SK-N-SH (cell line): ENCODE data around the gene CLDN10. TPM values are rescaled to one million over a fixed set of nuclear protein-coding genes. Genes with fewer than 3 reads are reported as not detected.

Source experiments
- CTCF ChIA-PET: fragments of 300-600, 350-600 bp; formaldehyde crosslinking; extraction: SDS; loops from one replicate; lab custom pipeline; 2021; lab: Yijun Ruan, JAX
- POLR2A ChIA-PET: fragments of 350-600 bp; sonication (Branson Sonifier 250); formaldehyde crosslinking; extraction: SDS; loops from one replicate; lab custom pipeline; 2020; ENCODE audit warnings: antibody characterized with exemption, inconsistent platforms; lab: Yijun Ruan, JAX
- DNase-seq: peaks from one replicate; pipeline ENCODE4 v3.0.0; 2012
- H2AFZ ChIP-seq: fragments of 200-600 bp; sonication (generic); 2 replicates; pipeline ENCODE4 v1.8.1; 2016; ENCODE audit warnings: antibody characterized with exemption, mild to moderate bottlenecking, low read depth
- H3F3A ChIP-seq: fragments of 200-600 bp; sonication (generic); replicated peaks from 2 replicates; pipeline ENCODE3; 2016; ENCODE audit warnings: antibody characterized with exemption, mild to moderate bottlenecking; ENCODE audit not compliant: insufficient read depth
- H3K27ac ChIP-seq, 2 experiments: fragments of 200-500 bp in 1 of 2; fragments of 200-600 bp in 1 of 2; sonication (Bioruptor generic) in 1 of 2; sonication (generic), shearing (Covaris generic) in 1 of 2; 2 replicates each; pipeline versions ENCODE4 v1.5.1 to v1.6.1; 2014 to 2016; ENCODE audit warnings: low read depth in 2 of 2, inconsistent platforms in 1 of 2, low read length in 1 of 2, mild to moderate bottlenecking in 1 of 2, mixed read lengths in 1 of 2
- H3K27me3 ChIP-seq: fragments of 200-600 bp; sonication (generic), shearing (Covaris generic); 2 replicates; pipeline ENCODE4 v1.6.1; 2016; ENCODE audit warnings: mixed run types; ENCODE audit not compliant: insufficient read depth
- H3K36me3 ChIP-seq, 2 experiments: fragments of 200-500 bp in 1 of 2; fragments of 200-600 bp in 1 of 2; sonication (Bioruptor generic) in 1 of 2; sonication (generic) in 1 of 2; replicated peaks in 1 of 2; 2 replicates each; pipeline versions ENCODE3 to v1.5.1; 2014 to 2016; ENCODE audit warnings: low read length in 1 of 2, mild to moderate bottlenecking in 1 of 2; ENCODE audit not compliant: insufficient read depth in 2 of 2, control insufficient read depth in 1 of 2
- H3K4me1 ChIP-seq, 2 experiments: fragments of 200-500 bp in 1 of 2; fragments of 200-600 bp in 1 of 2; sonication (Bioruptor generic) in 1 of 2; sonication (generic), shearing (Covaris generic) in 1 of 2; 2 replicates each; pipeline versions ENCODE4 v1.5.1 to v1.6.1; 2014 to 2016; ENCODE audit warnings: low read depth in 1 of 2, low read length in 1 of 2, mixed run types in 1 of 2; ENCODE audit not compliant: insufficient read depth in 2 of 2, control insufficient read depth in 1 of 2
- H3K4me2 ChIP-seq: fragments of 200-600 bp; sonication (generic), shearing (Covaris generic); 2 replicates; pipeline ENCODE4 v1.6.1; 2017; ENCODE audit warnings: mixed run types
- H3K4me3 ChIP-seq, 2 experiments: fragments of 200-500 bp in 1 of 2; fragments of 200-600 bp in 1 of 2; sonication (Bioruptor generic) in 1 of 2; sonication (generic), shearing (Covaris generic) in 1 of 2; 2 replicates each; pipeline versions ENCODE4 v1.5.1 to v1.8.1; 2014 to 2016; ENCODE audit warnings: low read depth in 2 of 2, inconsistent platforms in 1 of 2, low read length in 1 of 2, mild to moderate bottlenecking in 1 of 2, mixed read lengths in 1 of 2, moderate library complexity in 1 of 2
- H3K79me2 ChIP-seq: fragments of 200-600 bp; sonication (generic); 2 replicates; pipeline ENCODE4 v1.8.1; 2017; ENCODE audit warnings: mild to moderate bottlenecking; ENCODE audit not compliant: insufficient read depth
- H3K9ac ChIP-seq: fragments of 200-600 bp; sonication (generic); 2 replicates; pipeline ENCODE4 v1.6.1; 2017; ENCODE audit warnings: mixed run types
- H3K9me2 ChIP-seq: fragments of 200-600 bp; sonication (generic); 2 replicates; pipeline ENCODE4 v1.6.1; 2017; ENCODE audit warnings: mixed run types
- H3K9me3 ChIP-seq: fragments of 200-600 bp; sonication (generic); 2 replicates; pipeline ENCODE4 v1.6.1; 2017; ENCODE audit warnings: mixed run types, mild to moderate bottlenecking, moderate library complexity
- H4K20me1 ChIP-seq: fragments of 200-600 bp; sonication (generic); 2 replicates; pipeline ENCODE4 v1.6.1; 2017; ENCODE audit warnings: mild to moderate bottlenecking, mixed run types; ENCODE audit not compliant: insufficient read depth
- CTCF ChIP-seq: fragments of 200-600 bp; sonication (generic); IDR thresholded peaks from 2 replicates; pipeline ENCODE4 v1.6.1; 2017; ENCODE audit warnings: antibody characterized with exemption, mild to moderate bottlenecking, moderate library complexity
- EZH2phosphoT487 ChIP-seq: fragments of 200-600 bp; sonication (generic); IDR thresholded peaks from 2 replicates; pipeline ENCODE4 v1.6.1; 2017; ENCODE audit warnings: low read depth, mixed run types, mild to moderate bottlenecking, antibody characterized with exemption, moderate library complexity, borderline replicate concordance
- FOSL2 ChIP-seq: IDR thresholded peaks from 2 replicates; pipeline ENCODE4 v1.4.0; 2012; ENCODE audit warnings: low read depth, mild to moderate bottlenecking, moderate library complexity, borderline replicate concordance
- FOXJ3 ChIP-seq: sonication (generic); formaldehyde crosslinking; IDR thresholded peaks from 2 replicates; pipeline ENCODE4 v1.5.1; 2020; ENCODE audit warnings: mild to moderate bottlenecking, missing genetic modification reagents
- MAX ChIP-seq: IDR thresholded peaks from 2 replicates; pipeline ENCODE4 v1.4.0; 2012; ENCODE audit warnings: low read depth
- NFIC ChIP-seq: IDR thresholded peaks from 2 replicates; pipeline ENCODE4 v1.4.0; 2012; ENCODE audit warnings: borderline replicate concordance
- POLR2AphosphoS5 ChIP-seq: IDR thresholded peaks from 2 replicates; pipeline ENCODE4 v1.6.1; 2012; ENCODE audit warnings: low read depth, low read length
- RFX5 ChIP-seq: IDR thresholded peaks from 2 replicates; pipeline ENCODE4 v1.6.1; 2012; ENCODE audit warnings: mild to moderate bottlenecking, improper control_type of control experiment, low read length
- SMC3 ChIP-seq: IDR thresholded peaks from 2 replicates; pipeline ENCODE4 v1.6.1; 2012; ENCODE audit warnings: low read depth, low read length, improper control_type of control experiment
- TAF1 ChIP-seq: IDR thresholded peaks from 2 replicates; pipeline ENCODE4 v1.6.1; 2012; ENCODE audit warnings: low read depth, mild to moderate bottlenecking, low read length, moderate library complexity, borderline replicate concordance
- USF2 ChIP-seq: fragments of 150-350 bp; IDR thresholded peaks from 2 replicates; pipeline ENCODE4 v1.6.1; 2017; ENCODE audit warnings: antibody characterized with exemption, low read length, low read depth, borderline replicate concordance
- YY1 ChIP-seq: IDR thresholded peaks from 2 replicates; pipeline ENCODE4 v1.4.0; 2012; ENCODE audit warnings: low read depth, mild to moderate bottlenecking
- WGBS: methylation state at CpG from one replicate; pipeline ENCODE4 v1.1.6; 2017; ENCODE audit warnings: low lambda C conversion rate; 5-methylcytosine and 5-hydroxymethylcytosine counted together
- polyA plus RNA-seq, 3 experiments: library from polyadenylated mRNA; depleted of rRNA; stranded (reverse); fragments of >200 nt; gene quantifications; 2 replicates each; pipeline ENCODE4 v1.2.3, GENCODE V29; 2012

CLDN10 gene
- polyA plus RNA-seq, 1 of the 3 experiments (the other 2 are of a cell fraction) = 0.05 TPM

GRCh38 chr13:95604556-95604915, 52.0 kb downstream of the CLDN10 start (continued):
- no peak for TF ChIP-seq CTCF
- no peak for TF ChIP-seq POLR2AphosphoS5
- no peak for TF ChIP-seq RFX5
- TF ChIP-seq FOXJ3 = no peak
- TF ChIP-seq SMC3 = no peak
- TF ChIP-seq USF2 = no peak
- TF ChIP-seq YY1 = no peak

GRCh38 chr13:95605448-95606125, 53.1 kb downstream of the CLDN10 start:
- WGBS = 93% methylated on average over 3 of the region's 3 CpGs
- H4K20me1 ChIP-seq = no peaks in the 10 kb centered on the region

GRCh38 chr13:95607366-95607765, 54.8 kb downstream of the CLDN10 start:
- Histone ChIP-seq H3K4me2 (no peak overlapping the region), H3K9me2 (no peaks in the 10 kb centered on the region)
- TF ChIP-seq TAF1 (no peak), SMC3 (no peak), NFIC (peak; percentile 72), FOSL2 (no peak), MAX (no peak)
- TF ChIP-seq, all 33 proteins: peak for 1
- no peaks in the 10 kb centered on the region for H3K79me2 ChIP-seq
- no peak overlapping the region for H3K27ac ChIP-seq
- H3F3A ChIP-seq = peaks cover 5% of the 10 kb centered on the region
- CTCF ChIA-PET = no interaction called here
- no peak overlapping the region for H3K4me3 ChIP-seq
- POLR2A ChIA-PET = no interaction called here
- H3K36me3 ChIP-seq = peaks cover 39 to 76% of the 10 kb centered on the region in 2 experiments
- H2AFZ ChIP-seq = no peak overlapping the region
- H4K20me1 ChIP-seq = no peaks in the 10 kb centered on the region
- WGBS = 15% methylated on average over 1 of the region's 1 CpG
- H3K9ac ChIP-seq = no peak overlapping the region
- no peak for DNase-seq
- H3K4me1 ChIP-seq = peaks cover 5 to 6% of the 10 kb centered on the region in 2 experiments; a peak in 2 of 4 replicates
- H3K9me3 ChIP-seq = no peaks in the 10 kb centered on the region
- no peaks in the 10 kb centered on the region for H3K27me3 ChIP-seq

More at GRCh38 chr13:95605448-95606125, 53.1 kb downstream of the CLDN10 start:
- no peak for DNase-seq
- Histone ChIP-seq H3K4me2 (no peak overlapping the region), H3K36me3 (peaks cover 35 to 77% of the 10 kb centered on the region in 2 experiments), H2AFZ (no peak overlapping the region), H3K79me2 (no peaks in the 10 kb centered on the region), H3K4me3 (no peak overlapping the region), H3K9me3 (no peaks in the 10 kb centered on the region), H3K9ac (no peak overlapping the region), H3K4me1 (peaks cover 5 to 6% of the 10 kb centered on the region in 2 experiments; a peak in 2 of 4 replicates), H3K27ac (no peak overlapping the region), H3F3A (peaks cover 5% of the 10 kb centered on the region), H3K27me3 (no peaks in the 10 kb centered on the region), H3K9me2 (no peaks in the 10 kb centered on the region)
- no peak for TF ChIP-seq EZH2phosphoT487
- CTCF ChIA-PET = no interaction called here
- POLR2A ChIA-PET = no interaction called here
